ENCODE measurements around the gene HENMT1.

Gene HENMT1

GRCh38 chr1:108612496-108612895 lies 48.4 kb downstream of the HENMT1 start:
- DNase-seq (ENCODE audit: low read depth): no peak
- TF ChIP-seq CTCF (IDR thresholded peaks at IDR 0.05; ENCODE audit: control insufficient read depth, insufficient read depth, low read depth, low read length, missing control alignments): no peak
- no peak overlapping the region for H3K4me3 ChIP-seq (ENCODE audit: control insufficient read depth, low read depth, low read length)

- H3K4me3 ChIP-seq (ENCODE audit: control insufficient read depth, low read depth, low read length): no peak overlapping the region
- no peak for TF ChIP-seq CTCF (IDR thresholded peaks at IDR 0.05; ENCODE audit: control insufficient read depth, insufficient read depth, low read depth, low read length, missing control alignments)
- no peak for DNase-seq (ENCODE audit: low read depth)
Observed at GRCh38 chr1:108611984-108612383, 48.9 kb downstream of the HENMT1 start.

GRCh38 chr1:108610073-108610472 lies 50.8 kb downstream of the HENMT1 start:
- no peak overlapping the region for H3K4me3 ChIP-seq (ENCODE audit: control insufficient read depth, low read depth, low read length)
- TF ChIP-seq CTCF (IDR thresholded peaks at IDR 0.05; ENCODE audit: control insufficient read depth, insufficient read depth, low read depth, low read length, missing control alignments): no peak
- DNase-seq (ENCODE audit: low read depth): no peak

- no peak for DNase-seq (ENCODE audit: low read depth)
Observed at GRCh38 chr1:108609483-108610049, 51.3 kb downstream of the HENMT1 start.

GRCh38 chr1:108606478-108606877 lies 54.4 kb downstream of the HENMT1 start:
- no peak overlapping the region for H3K4me3 ChIP-seq (ENCODE audit: control insufficient read depth, low read depth, low read length)
- no peak for TF ChIP-seq CTCF (IDR thresholded peaks at IDR 0.05; ENCODE audit: control insufficient read depth, insufficient read depth, low read depth, low read length, missing control alignments)
- DNase-seq (ENCODE audit: low read depth): no peak

More at GRCh38 chr1:108609483-108610049, 51.3 kb downstream of the HENMT1 start:
- no peak for TF ChIP-seq CTCF (IDR thresholded peaks at IDR 0.05; ENCODE audit: control insufficient read depth, insufficient read depth, low read depth, low read length, missing control alignments)
- no peak overlapping the region for H3K4me3 ChIP-seq (ENCODE audit: control insufficient read depth, low read depth, low read length)

GRCh38 chr1:108605633-108606032 lies 55.3 kb downstream of the HENMT1 start:
- no peak overlapping the region for H3K4me3 ChIP-seq (ENCODE audit: control insufficient read depth, low read depth, low read length)
- TF ChIP-seq CTCF (IDR thresholded peaks at IDR 0.05; ENCODE audit: control insufficient read depth, insufficient read depth, low read depth, low read length, missing control alignments): no peak
- no peak for DNase-seq (ENCODE audit: low read depth)

Data from AG09309 (cell line).